H1 (cell line): Measurements from ENCODE around the gene RAB5B. TPM values are rescaled to one million over a fixed set of nuclear protein-coding genes. Genes with fewer than 3 reads are reported as not detected.

Experiments
- CTCF ChIA-PET: fragments of 300-600 bp; sonication (Branson Sonifier 250); formaldehyde crosslinking; loops from one replicate; lab custom pipeline; 2021; ENCODE audit not compliant: partially characterized antibody; lab: Charles Lee
- POLR2A ChIA-PET: fragments of 300-600 bp; sonication (Branson Sonifier 250); formaldehyde crosslinking; loops from one replicate; lab custom pipeline; 2021; ENCODE audit warnings: inconsistent platforms; ENCODE audit not compliant: partially characterized antibody; lab: Charles Lee
- DNase-seq, 2 experiments: peaks; one replicate each; pipeline versions ENCODE4 v3.0.0 to v3.0.0-alpha.2; 2010 to 2022; ENCODE audit warnings: low spot score in 2 of 2, low read depth in 1 of 2, mixed read lengths in 1 of 2
- FAIRE-seq: peaks from 2 replicates; lab custom pipeline; 2011; peaks lifted over from hg19 to GRCh38; lab: Jason Lieb, UNC
- H2AFZ ChIP-seq: 2 replicates; pipeline ENCODE4 v1.8.1; 2012; ENCODE audit warnings: low read length, inconsistent platforms
- H2AK5ac ChIP-seq: 2 replicates; pipeline ENCODE4 v1.6.1; 2013; ENCODE audit warnings: low read depth, low read length
- H2BK120ac ChIP-seq: replicated peaks from 2 replicates; pipeline ENCODE3; 2013; ENCODE audit warnings: low read depth, low read length, inconsistent platforms
- H2BK12ac ChIP-seq: 2 replicates; pipeline ENCODE4 v1.6.1; 2013; ENCODE audit warnings: low read depth, low read length
- H2BK15ac ChIP-seq: 2 replicates; pipeline ENCODE4 v1.6.1; 2013; ENCODE audit warnings: low read length
- H2BK20ac ChIP-seq: 2 replicates; pipeline ENCODE4 v1.6.1; 2013; ENCODE audit warnings: low read length
- H2BK5ac ChIP-seq: 2 replicates; pipeline ENCODE4 v1.6.1; 2013; ENCODE audit warnings: low read depth, low read length
- H3K14ac ChIP-seq: 2 replicates; pipeline ENCODE4 v1.6.1; 2013; ENCODE audit warnings: inconsistent platforms; ENCODE audit not compliant: insufficient read length
- H3K18ac ChIP-seq: 2 replicates; pipeline ENCODE4 v1.6.1; 2013; ENCODE audit warnings: low read length; ENCODE audit errors: extremely low read depth
- H3K23ac ChIP-seq: 2 replicates; pipeline ENCODE4 v1.6.1; 2013; ENCODE audit warnings: inconsistent platforms; ENCODE audit not compliant: insufficient read length
- H3K23me2 ChIP-seq: 2 replicates; pipeline ENCODE4 v1.6.1; 2013; ENCODE audit warnings: low read depth, low read length
- H3K27ac ChIP-seq: 2 replicates; pipeline ENCODE4 v1.6.1; 2011; ENCODE audit warnings: low read depth, low read length, inconsistent platforms
- H3K27me3 ChIP-seq, 4 experiments: replicated peaks in 1 of 4; 1 replicate in 1 of 4; 2 replicates in 3 of 4; pipeline versions ENCODE4 v1.6.1 to v1.8.1; 2011 to 2013; ENCODE audit warnings: low read length in 3 of 4, mild to moderate bottlenecking in 3 of 4, inconsistent platforms in 2 of 4, mixed read lengths in 2 of 4, moderate library complexity in 1 of 4; ENCODE audit not compliant: control insufficient read depth in 3 of 4, insufficient read depth in 3 of 4; ENCODE audit errors: extremely low read depth in 1 of 4
- H3K36me3 ChIP-seq, 4 experiments: 2 replicates each; pipeline versions ENCODE4 v1.6.1 to v1.8.1; 2011 to 2013; ENCODE audit warnings: mild to moderate bottlenecking in 4 of 4, low read length in 3 of 4, moderate library complexity in 2 of 4, control low read depth in 1 of 4, inconsistent platforms in 1 of 4; ENCODE audit not compliant: insufficient read depth in 4 of 4, control insufficient read depth in 2 of 4
- H3K4ac ChIP-seq: replicated peaks from 2 replicates; pipeline ENCODE3; 2013; ENCODE audit warnings: low read length, low read depth, mixed read lengths, inconsistent platforms; ENCODE audit not compliant: insufficient read length
- H3K4me1 ChIP-seq, 4 experiments: replicated peaks in 1 of 4; 1 replicate in 1 of 4; 2 replicates in 3 of 4; pipeline versions ENCODE4 v1.6.1 to v1.8.1; 2011 to 2013; ENCODE audit warnings: low read length in 3 of 4, inconsistent platforms in 2 of 4, mixed read lengths in 1 of 4; ENCODE audit not compliant: insufficient read depth in 4 of 4, control insufficient read depth in 3 of 4
- H3K4me2 ChIP-seq, 2 experiments: 2 replicates each; pipeline versions ENCODE4 v1.6.1 to v1.8.1; 2011 to 2013; ENCODE audit warnings: low read depth in 2 of 2, low read length in 2 of 2, control low read depth in 1 of 2, inconsistent platforms in 1 of 2, mild to moderate bottlenecking in 1 of 2; ENCODE audit not compliant: insufficient read depth in 1 of 2
- H3K4me3 ChIP-seq, 4 experiments: fragments of 200-600, 300-600 bp in 1 of 4; sonication (generic), shearing (Covaris generic), sonication (Bioruptor Twin) in 1 of 4; 2 replicates each; pipeline versions ENCODE4 v1.5.1 to v1.8.1; 2011 to 2016; ENCODE audit warnings: low read length in 4 of 4, low read depth in 3 of 4, control low read depth in 2 of 4, inconsistent platforms in 2 of 4, mild to moderate bottlenecking in 2 of 4, mixed read lengths in 1 of 4, moderate library complexity in 1 of 4; ENCODE audit not compliant: insufficient read depth in 2 of 4; ENCODE audit errors: extremely low read depth in 1 of 4
- H3K56ac ChIP-seq: replicated peaks from 2 replicates; pipeline ENCODE3; 2013; ENCODE audit warnings: low read depth, mild to moderate bottlenecking, mixed read lengths, low read length, inconsistent platforms; ENCODE audit not compliant: insufficient read length
- H3K79me1 ChIP-seq: 2 replicates; pipeline ENCODE4 v1.6.1; 2013; ENCODE audit warnings: low read depth, low read length, control low read depth
- H3K79me2 ChIP-seq, 2 experiments: 2 replicates each; pipeline versions ENCODE4 v1.6.1 to v1.8.1; 2012 to 2013; ENCODE audit warnings: low read length in 2 of 2, mild to moderate bottlenecking in 2 of 2, inconsistent platforms in 1 of 2; ENCODE audit not compliant: insufficient read depth in 2 of 2, control insufficient read depth in 1 of 2
- H3K9ac ChIP-seq, 4 experiments: replicated peaks in 1 of 4; 1 replicate in 1 of 4; 2 replicates in 3 of 4; pipeline versions ENCODE4 v1.6.1 to v1.8.1; 2011 to 2013; ENCODE audit warnings: low read depth in 3 of 4, low read length in 3 of 4, control low read depth in 2 of 4, mild to moderate bottlenecking in 2 of 4, moderate library complexity in 2 of 4, inconsistent platforms in 1 of 4; ENCODE audit errors: extremely low read depth in 1 of 4
- H3K9me3 ChIP-seq, 2 experiments: 2 replicates each; pipeline versions ENCODE4 v1.6.1 to v1.8.1; 2012 to 2013; ENCODE audit warnings: mild to moderate bottlenecking in 2 of 2, moderate library complexity in 2 of 2, control low read depth in 1 of 2, inconsistent platforms in 1 of 2, low read depth in 1 of 2, low read length in 1 of 2, mixed read lengths in 1 of 2; ENCODE audit not compliant: insufficient read depth in 2 of 2
- H4K20me1 ChIP-seq, 2 experiments: replicated peaks in 1 of 2; 2 replicates each; pipeline versions ENCODE3 to v1.8.1; 2011 to 2013; ENCODE audit warnings: inconsistent platforms in 2 of 2, low read length in 2 of 2, mild to moderate bottlenecking in 1 of 2; ENCODE audit not compliant: insufficient read depth in 2 of 2, control insufficient read depth in 1 of 2
- H4K5ac ChIP-seq: 2 replicates; pipeline ENCODE4 v1.6.1; 2013; ENCODE audit warnings: low read length, low read depth, mixed read lengths, inconsistent platforms; ENCODE audit not compliant: insufficient read length
- H4K8ac ChIP-seq: 2 replicates; pipeline ENCODE4 v1.8.0; 2013; ENCODE audit warnings: mild to moderate bottlenecking, moderate library complexity, low read length, inconsistent platforms; ENCODE audit not compliant: insufficient read depth; ENCODE audit errors: extremely low read depth
- H4K91ac ChIP-seq: replicated peaks from 2 replicates; pipeline ENCODE3; 2013; ENCODE audit warnings: low read length, mixed read lengths, inconsistent platforms; ENCODE audit not compliant: insufficient read length
- EZH2 ChIP-seq: fragments of 200-600 bp; sonication (generic); IDR thresholded peaks from 2 replicates; pipeline ENCODE4 v1.7.1; 2012; ENCODE audit warnings: low read depth, mild to moderate bottlenecking, moderate library complexity, low read length, inconsistent platforms; ENCODE audit not compliant: severe bottlenecking
- WGBS, 2 experiments: shearing (Covaris generic) in 1 of 2; methylation state at CpG; one replicate each; pipeline versions ENCODE4 v1.1.6 to v1.1.7; 2013 to 2015; ENCODE audit warnings: low lambda C conversion rate in 2 of 2, mixed read lengths in 2 of 2, inconsistent platforms in 1 of 2, low coverage in 1 of 2, missing lambda C conversion rate in 1 of 2; ENCODE audit not compliant: insufficient replicate concordance in 2 of 2, insufficient coverage in 1 of 2, insufficient read length in 1 of 2; ENCODE audit errors: extremely low coverage in 1 of 2, missing lambda C conversion rate in 1 of 2; 5-methylcytosine and 5-hydroxymethylcytosine counted together
- polyA plus RNA-seq, 7 experiments: library from polyadenylated mRNA; depleted of rRNA in 3 of 7; stranded (reverse) in 5 of 7; unstranded in 2 of 7; fragments of >200 nt in 5 of 7; fragments of 200-250 nt in 2 of 7; gene quantifications; 1 replicate in 5 of 7; 2 replicates in 1 of 7; 4 replicates in 1 of 7; pipeline versions ENCODE4 v1.2.1 to v1.2.3, GENCODE V29; 2011 to 2013; ENCODE audit warnings: missing spikeins in 2 of 7, mixed read lengths in 2 of 7
- total RNA-seq: library from RNA; stranded (reverse); fragmentation: NEBNext Ultra II Directional; extraction: Animal tissue kit (Norgen Biotek cat#: 25700); gene quantifications from 2 replicates; pipeline ENCODE4 v1.2.1, GENCODE V29; 2021

The RAB5B gene
- total and polyA plus RNA-seq, 2 of the 8 experiments (the other 6 are each of a cell fraction or from before 2014, with no cell fraction given) = 56.7 to 62.4 TPM

- H3K4ac ChIP-seq = no peak overlapping the region
- H3K27ac ChIP-seq = no peak overlapping the region
- H2BK5ac ChIP-seq = no peak overlapping the region
- no peak overlapping the region for H2AFZ ChIP-seq
- H3K4me2 ChIP-seq = no peak overlapping the region
- no peak overlapping the region for H2BK15ac ChIP-seq
- no peak overlapping the region for H4K8ac ChIP-seq
- peaks cover 0 to 3% of the 10 kb centered on the region in 2 experiments for H4K20me1 ChIP-seq
- 89% methylated on average over 8 of the region's 8 CpGs; no CpG with 5 or more reads in 1 of the 2 experiments for WGBS, 2 experiments
- no peak overlapping the region for H2AK5ac ChIP-seq
- FAIRE-seq = no peak
- peaks cover 8 to 26% (median 14%) of the 10 kb centered on the region in 4 experiments; a peak in 6 of 7 replicates for H3K4me1 ChIP-seq
- CTCF ChIA-PET = interaction anchor here (0.7 to 7.8 kb wide), 8 partner anchors 10 to 115 kb away, joined by 3 to 71 read pairs (median 6); partner anchors contain the start of genes DNAJC14, ORMDL2 and SARNP
- H3K56ac ChIP-seq = no peak overlapping the region
- no peak for DNase-seq
- POLR2A ChIA-PET = interaction anchor here (1.0 to 3.4 kb wide), 5 partner anchors 11 to 184 kb away, joined by 3 to 24 read pairs (median 5); partner anchors contain the start of genes ORMDL2 and SARNP
- peaks cover 18% of the 10 kb centered on the region for H3K23me2 ChIP-seq
- H3K79me1 ChIP-seq = peaks cover 3% of the 10 kb centered on the region; the same call in 1 of the 2 replicates
- no peak overlapping the region for H4K5ac ChIP-seq
- H3K14ac ChIP-seq = no peak overlapping the region
- no peak overlapping the region for H3K18ac ChIP-seq
- no peak overlapping the region for H3K23ac ChIP-seq
- peaks cover 12 to 23% of the 10 kb centered on the region in 2 experiments for H3K79me2 ChIP-seq
- H2BK12ac ChIP-seq = no peak overlapping the region; the same call in 1 of the 2 replicates
- no peak overlapping the region for H2BK20ac ChIP-seq
- TF ChIP-seq EZH2 = no peak
- no peaks in the 10 kb centered on the region for H3K9me3 ChIP-seq
- peaks cover 0 to 5% (median 1%) of the 10 kb centered on the region in 4 experiments; a peak in 1 of 8 replicates for H3K36me3 ChIP-seq
- no peak overlapping the region for H2BK120ac ChIP-seq
- H3K9ac ChIP-seq = no peak overlapping the region
- H4K91ac ChIP-seq = no peak overlapping the region
- H3K27me3 ChIP-seq = peaks cover 0 to 21% (median 13%) of the 10 kb centered on the region in 4 experiments; a peak in 6 of 7 replicates
- no peak overlapping the region for H3K4me3 ChIP-seq
These were observed 44.5 kb upstream of the RAB5B start for GRCh38 chr12:55929306-55929791.
